Thoracic aorta (tissue), 2 donors: ENCODE measurements around the gene TOR1AIP1. TPM values are rescaled to one million over a fixed set of nuclear protein-coding genes. Genes with fewer than 3 reads are reported as not detected.

ENCODE experiments used
- ATAC-seq: fragments of 150-250 bp; one replicate; pipeline ENCODE4 v1.8.0; 2017; ENCODE audit warnings: low read depth; ENCODE audit not compliant: insufficient number of reproducible peaks, low FRiP score
- DNase-seq: peaks from one replicate; pipeline ENCODE4 v3.0.0-alpha.2; 2020; ENCODE audit warnings: low spot score
- H3K27ac ChIP-seq, 2 donors: fragments of 200-600 bp; sonication (generic); 1 replicate in 1 of 2; 2 replicates in 1 of 2; pipeline ENCODE4 v1.5.1; 2016; ENCODE audit warnings: mild to moderate bottlenecking in 2 of 2, moderate library complexity in 2 of 2
- H3K27me3 ChIP-seq: fragments of 200-600 bp; sonication (generic); replicated peaks from 2 replicates; pipeline ENCODE4 v1.6.0; 2016; ENCODE audit warnings: mild to moderate bottlenecking; ENCODE audit not compliant: insufficient read depth
- H3K36me3 ChIP-seq: fragments of 200-600 bp; sonication (generic); one replicate; pipeline ENCODE4 v1.5.1; 2016
- H3K4me1 ChIP-seq, 2 donors: fragments of 200-600 bp; sonication (generic); 1 replicate in 1 of 2; 2 replicates in 1 of 2; pipeline versions ENCODE4 v1.5.1 to v1.6.0; 2016; ENCODE audit warnings: low read depth in 2 of 2, mild to moderate bottlenecking in 1 of 2; ENCODE audit not compliant: control insufficient read depth in 1 of 2
- H3K4me3 ChIP-seq: fragments of 200-600 bp; sonication (generic); 2 replicates; pipeline ENCODE4 v1.5.1; 2016; ENCODE audit warnings: mild to moderate bottlenecking
- H3K9me3 ChIP-seq: fragments of 200-600 bp; sonication (generic); 2 replicates; pipeline ENCODE4 v1.5.1; 2016
- CTCF ChIP-seq: fragments of 200-600 bp; sonication (generic); IDR thresholded peaks from one replicate; pipeline ENCODE4 v1.5.1; 2019; ENCODE audit warnings: antibody characterized with exemption
- total RNA-seq, 2 donors: library from RNA; depleted of rRNA; stranded (reverse); fragments of >200 nt; gene quantifications; one replicate each; pipeline versions ENCODE4 v1.1.0 to v1.2.3, GENCODE V29; 2016

TOR1AIP1 gene
- total RNA-seq, 2 donors from 2014 or later: 99.5 to 106 TPM

GRCh38 chr1:179875596-179876299 is 6.3 kb upstream of the TOR1AIP1 start:
- peaks cover 9% of the 10 kb centered on the region for H3K36me3 ChIP-seq
- peak overlapping the region; percentile 91 for H3K4me3 ChIP-seq

GRCh38 chr1:179876300-179876715 is 5.8 kb upstream of the TOR1AIP1 start:
- no peak for ATAC-seq
- Histone ChIP-seq H3K4me3 (peak overlapping the region; percentile 91), H3K27me3 (no peaks in the 10 kb centered on the region), H3K4me1 (peaks cover 38 to 59% of the 10 kb centered on the region in 2 donors), H3K27ac (no peak overlapping the region), H3K36me3 (peaks cover 9% of the 10 kb centered on the region), H3K9me3 (no peaks in the 10 kb centered on the region)
- TF ChIP-seq CTCF: no peak
- no peak for DNase-seq

More at GRCh38 chr1:179875596-179876299, 6.3 kb upstream of the TOR1AIP1 start:
- Histone ChIP-seq H3K27me3 (no peaks in the 10 kb centered on the region), H3K9me3 (no peaks in the 10 kb centered on the region), H3K4me1 (peaks cover 33 to 57% of the 10 kb centered on the region in 2 donors), H3K27ac (no peak overlapping the region)
- TF ChIP-seq CTCF: no peak
- no peak for ATAC-seq
- no peak for DNase-seq

- Histone ChIP-seq H3K27me3 (no peaks in the 10 kb centered on the region), H3K4me3 (peak within 1 kb of the TSS; percentile 91), H3K4me1 (peaks cover 28 to 47% of the 10 kb centered on the region in 2 donors), H3K9me3 (no peaks in the 10 kb centered on the region), H3K27ac (peak within 1 kb of the TSS; percentile 8 to 37), H3K36me3 (peaks cover 9% of the 10 kb centered on the region)
- ATAC-seq (no peak), DNase-seq (peak; percentile 72)
- no peak for TF ChIP-seq CTCF
Measured at GRCh38 chr1:179877586-179878265, 4.4 kb upstream of the TOR1AIP1 start, which contains the start of gene TOR1AIP2. TSS of gene TOR1AIP2 (minus strand) at chr1:179877803. CDS start at chr1:179852665, 25,138 bp downstream.

- no peak for TF ChIP-seq CTCF
- peaks cover 37 to 49% of the 10 kb centered on the region in 2 donors for H3K4me1 ChIP-seq
- H3K4me3 ChIP-seq: no peak overlapping the region
- no peaks in the 10 kb centered on the region for H3K27me3 ChIP-seq
- no peak overlapping the region for H3K27ac ChIP-seq
- DNase-seq (no peak), ATAC-seq (no peak)
- H3K9me3 ChIP-seq: no peaks in the 10 kb centered on the region
- H3K36me3 ChIP-seq: peaks cover 7% of the 10 kb centered on the region
Measured at GRCh38 chr1:179879797-179880196, 2.3 kb upstream of the TOR1AIP1 start.

GRCh38 chr1:179881642-179882252 is 338 bp upstream of the TOR1AIP1 start:
- peaks cover 12% of the 10 kb centered on the region for H3K36me3 ChIP-seq
- H3K4me3 ChIP-seq: peak overlapping the region; percentile 96
- TF ChIP-seq CTCF: no peak
- H3K9me3 ChIP-seq: no peaks in the 10 kb centered on the region
- peak overlapping the region; percentile 99 for H3K27ac ChIP-seq
- DNase-seq: peak; percentile 74
- H3K27me3 ChIP-seq: no peaks in the 10 kb centered on the region
- peak; percentile 13 for ATAC-seq
- peaks cover 39 to 51% of the 10 kb centered on the region in 2 donors for H3K4me1 ChIP-seq
